Astrocyte (in vitro differentiated cells and primary cell): Measurements from ENCODE around the gene OTULINL. TPM values are rescaled to one million over a fixed set of nuclear protein-coding genes. Genes with fewer than 3 reads are reported as not detected.

Source experiments
- DNase-seq: peaks from one replicate; pipeline ENCODE4 v3.0.0-alpha.2; 2010; ENCODE audit warnings: low read depth
- FAIRE-seq: peaks from 2 replicates; lab custom pipeline; 2011; peaks lifted over from hg19 to GRCh38; lab: Jason Lieb, UNC
- H2AFZ ChIP-seq: 2 replicates; pipeline ENCODE4 v1.6.0; 2012; ENCODE audit warnings: low read depth, low read length, inconsistent platforms
- H3K27ac ChIP-seq: 2 replicates; pipeline ENCODE4 v1.5.1; 2011; ENCODE audit warnings: low read depth, low read length, inconsistent platforms
- H3K27me3 ChIP-seq: 2 replicates; pipeline ENCODE4 v1.6.0; 2011; ENCODE audit warnings: low read length, inconsistent platforms; ENCODE audit not compliant: insufficient read depth
- H3K36me3 ChIP-seq: 2 replicates; pipeline ENCODE4 v1.5.1; 2011; ENCODE audit warnings: low read length, inconsistent platforms; ENCODE audit not compliant: insufficient read depth
- H3K4me1 ChIP-seq: 2 replicates; pipeline ENCODE4 v1.5.1; 2011; ENCODE audit warnings: low read length, inconsistent platforms; ENCODE audit not compliant: insufficient read depth
- H3K4me2 ChIP-seq: 2 replicates; pipeline ENCODE4 v1.6.0; 2012; ENCODE audit warnings: low read length, inconsistent platforms
- H3K4me3 ChIP-seq: 2 replicates; pipeline ENCODE4 v1.5.1; 2011; ENCODE audit warnings: low read depth, mild to moderate bottlenecking, low read length, inconsistent platforms; ENCODE audit not compliant: insufficient read depth
- H3K79me2 ChIP-seq: 2 replicates; pipeline ENCODE4 v1.6.0; 2012; ENCODE audit warnings: mild to moderate bottlenecking, low read length, inconsistent platforms; ENCODE audit not compliant: insufficient read depth
- H3K9ac ChIP-seq: 2 replicates; pipeline ENCODE4 v1.6.0; 2012; ENCODE audit warnings: mild to moderate bottlenecking, low read length, inconsistent platforms
- H3K9me3 ChIP-seq: 2 replicates; pipeline ENCODE4 v1.5.1; 2012; ENCODE audit warnings: low read depth, mild to moderate bottlenecking, low read length, inconsistent platforms; ENCODE audit not compliant: insufficient read depth
- H4K20me1 ChIP-seq: 2 replicates; pipeline ENCODE4 v1.6.0; 2012; ENCODE audit warnings: low read length, inconsistent platforms; ENCODE audit not compliant: insufficient read depth
- H3K27ac Mint-ChIP-seq: one replicate; pipeline ENCODE4 v1.8.0; 2021; ENCODE audit warnings: mild to moderate bottlenecking, mixed read lengths; ENCODE audit not compliant: unreplicated experiment
- H3K27me3 Mint-ChIP-seq: one replicate; pipeline ENCODE4 v1.8.0; 2021; ENCODE audit warnings: low read depth, mixed read lengths; ENCODE audit not compliant: unreplicated experiment
- H3K36me3 Mint-ChIP-seq: one replicate; pipeline ENCODE4 v1.8.0; 2021; ENCODE audit warnings: low read depth, mixed read lengths; ENCODE audit not compliant: unreplicated experiment
- H3K4me1 Mint-ChIP-seq: one replicate; pipeline ENCODE4 v1.8.0; 2021; ENCODE audit warnings: low read depth, mixed read lengths; ENCODE audit not compliant: unreplicated experiment
- H3K4me3 Mint-ChIP-seq: one replicate; pipeline ENCODE4 v1.8.0; 2021; ENCODE audit warnings: mild to moderate bottlenecking, moderate library complexity, mixed read lengths; ENCODE audit not compliant: unreplicated experiment
- H3K9me3 Mint-ChIP-seq: one replicate; pipeline ENCODE4 v1.8.0; 2021; ENCODE audit warnings: mild to moderate bottlenecking, mixed read lengths; ENCODE audit not compliant: unreplicated experiment
- CTCF ChIP-seq: IDR thresholded peaks from 2 replicates; pipeline ENCODE4 v1.5.1; 2011; ENCODE audit warnings: low read depth, mild to moderate bottlenecking, inconsistent platforms, low read length, moderate library complexity; ENCODE audit not compliant: insufficient read depth
- EZH2 ChIP-seq: IDR thresholded peaks from 2 replicates; pipeline ENCODE4 v1.6.1; 2012; ENCODE audit warnings: mild to moderate bottlenecking, low read length, inconsistent platforms; ENCODE audit not compliant: insufficient read depth
- total RNA-seq: library from RNA; stranded (reverse); gene quantifications from 2 replicates; pipeline ENCODE4 v1.2.1, GENCODE V29; 2021

The OTULINL gene
- total RNA-seq, 1 donor from 2014 or later: 2.8 TPM

GRCh38 chr5:14569948-14570691 lies 11.5 kb upstream of the OTULINL start:
- no peak overlapping the region for H3K4me2 ChIP-seq
- Mint-ChIP-seq H3K4me1 (peaks cover 4% of the 10 kb centered on the region), H3K4me3 (no peak overlapping the region), H3K27ac (no peak overlapping the region), H3K9me3 (peaks cover 2% of the 10 kb centered on the region), H3K27me3 (peaks cover 3% of the 10 kb centered on the region), H3K36me3 (no peaks in the 10 kb centered on the region)
- no peak overlapping the region for H3K27ac ChIP-seq
- H3K27me3 ChIP-seq: peaks cover 3% of the 10 kb centered on the region
- H3K4me3 ChIP-seq: no peak overlapping the region
- no peaks in the 10 kb centered on the region for H3K79me2 ChIP-seq
- no peaks in the 10 kb centered on the region for H4K20me1 ChIP-seq
- DNase-seq: no peak
- FAIRE-seq: no peak
- H3K9ac ChIP-seq: no peak overlapping the region
- no peak for TF ChIP-seq EZH2
- TF ChIP-seq CTCF: no peak
- H3K4me1 ChIP-seq: no peaks in the 10 kb centered on the region
- H3K9me3 ChIP-seq: no peaks in the 10 kb centered on the region
- no peak overlapping the region for H2AFZ ChIP-seq
- no peaks in the 10 kb centered on the region for H3K36me3 ChIP-seq

DNA sequence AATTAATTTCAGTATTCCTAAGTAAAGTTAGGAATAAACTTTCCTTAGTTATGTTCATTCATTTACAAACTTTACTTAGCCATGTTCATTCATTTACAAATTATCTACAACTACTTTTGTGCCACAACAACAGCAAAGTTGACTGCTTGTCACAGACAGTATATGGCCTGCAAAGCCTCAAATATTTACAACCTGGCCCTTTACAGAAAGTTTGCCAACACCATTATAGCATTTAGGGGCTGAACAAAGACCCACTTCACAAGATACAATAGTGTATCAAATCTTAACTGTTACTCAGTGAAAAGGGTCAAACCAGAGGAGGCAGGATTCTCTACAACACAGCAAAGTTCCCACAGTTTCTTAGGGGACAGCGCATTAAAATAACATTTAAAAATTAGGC lies 9.7 kb upstream of the OTULINL start:
- no peak for FAIRE-seq
- H3K27me3 Mint-ChIP-seq: peaks cover 3% of the 10 kb centered on the region

More for the DNA sequence above, 9.7 kb upstream of the OTULINL start:
- Histone ChIP-seq H2AFZ (no peak overlapping the region), H3K4me1 (no peaks in the 10 kb centered on the region), H3K4me3 (no peak overlapping the region), H3K9ac (no peak overlapping the region), H3K9me3 (no peaks in the 10 kb centered on the region), H4K20me1 (no peaks in the 10 kb centered on the region), H3K4me2 (no peak overlapping the region), H3K79me2 (no peaks in the 10 kb centered on the region), H3K27ac (no peak overlapping the region), H3K36me3 (no peaks in the 10 kb centered on the region), H3K27me3 (peaks cover 7% of the 10 kb centered on the region)
- TF ChIP-seq CTCF: no peak
- Mint-ChIP-seq H3K4me1 (peaks cover 4% of the 10 kb centered on the region), H3K9me3 (no peaks in the 10 kb centered on the region), H3K27ac (no peak overlapping the region), H3K36me3 (no peaks in the 10 kb centered on the region), H3K4me3 (no peak overlapping the region)
- DNase-seq: no peak
